BE2C (cell line): ENCODE measurements around the gene GPR37L1. TPM values are rescaled to one million over a fixed set of nuclear protein-coding genes. Genes with fewer than 3 reads are reported as not detected.

Experiments
- DNase-seq: peaks from one replicate; pipeline ENCODE4 v3.0.0-alpha.2; 2020
- H3K27me3 ChIP-seq: fragments of 250-450 bp; sonication (Bioruptor Pico); 2 replicates; pipeline ENCODE4 v1.5.1; 2020; ENCODE audit warnings: mild to moderate bottlenecking
- H3K36me3 ChIP-seq: fragments of 250-450 bp; sonication (Bioruptor Pico); 2 replicates; pipeline ENCODE4 v1.5.1; 2020; ENCODE audit warnings: mild to moderate bottlenecking
- H3K4me1 ChIP-seq: fragments of 250-450 bp; sonication (Bioruptor Pico); 2 replicates; pipeline ENCODE4 v1.5.1; 2020
- H3K4me3 ChIP-seq: 2 replicates; pipeline ENCODE4 v1.5.1; 2011; ENCODE audit warnings: low read depth, low read length
- H3K9me3 ChIP-seq: fragments of 250-450 bp; sonication (Bioruptor Pico); 2 replicates; pipeline ENCODE4 v1.5.1; 2020
- polyA plus RNA-seq: library from polyadenylated mRNA; unstranded; fragments of >200 nt; gene quantifications from one replicate; pipeline ENCODE4 v1.2.1, GENCODE V29; 2012; ENCODE audit warnings: low read depth, missing spikeins; ENCODE audit not compliant: insufficient read length, insufficient read depth
- TF ChIP-seq, protein P1 (sequence below): IDR thresholded peaks from 2 replicates; pipeline ENCODE4 v1.5.1; 2012; ENCODE audit warnings: mild to moderate bottlenecking, low read depth, low read length

Gene GPR37L1, protein sequence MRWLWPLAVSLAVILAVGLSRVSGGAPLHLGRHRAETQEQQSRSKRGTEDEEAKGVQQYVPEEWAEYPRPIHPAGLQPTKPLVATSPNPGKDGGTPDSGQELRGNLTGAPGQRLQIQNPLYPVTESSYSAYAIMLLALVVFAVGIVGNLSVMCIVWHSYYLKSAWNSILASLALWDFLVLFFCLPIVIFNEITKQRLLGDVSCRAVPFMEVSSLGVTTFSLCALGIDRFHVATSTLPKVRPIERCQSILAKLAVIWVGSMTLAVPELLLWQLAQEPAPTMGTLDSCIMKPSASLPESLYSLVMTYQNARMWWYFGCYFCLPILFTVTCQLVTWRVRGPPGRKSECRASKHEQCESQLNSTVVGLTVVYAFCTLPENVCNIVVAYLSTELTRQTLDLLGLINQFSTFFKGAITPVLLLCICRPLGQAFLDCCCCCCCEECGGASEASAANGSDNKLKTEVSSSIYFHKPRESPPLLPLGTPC
- polyA plus RNA-seq = 0.25 TPM

DNA sequence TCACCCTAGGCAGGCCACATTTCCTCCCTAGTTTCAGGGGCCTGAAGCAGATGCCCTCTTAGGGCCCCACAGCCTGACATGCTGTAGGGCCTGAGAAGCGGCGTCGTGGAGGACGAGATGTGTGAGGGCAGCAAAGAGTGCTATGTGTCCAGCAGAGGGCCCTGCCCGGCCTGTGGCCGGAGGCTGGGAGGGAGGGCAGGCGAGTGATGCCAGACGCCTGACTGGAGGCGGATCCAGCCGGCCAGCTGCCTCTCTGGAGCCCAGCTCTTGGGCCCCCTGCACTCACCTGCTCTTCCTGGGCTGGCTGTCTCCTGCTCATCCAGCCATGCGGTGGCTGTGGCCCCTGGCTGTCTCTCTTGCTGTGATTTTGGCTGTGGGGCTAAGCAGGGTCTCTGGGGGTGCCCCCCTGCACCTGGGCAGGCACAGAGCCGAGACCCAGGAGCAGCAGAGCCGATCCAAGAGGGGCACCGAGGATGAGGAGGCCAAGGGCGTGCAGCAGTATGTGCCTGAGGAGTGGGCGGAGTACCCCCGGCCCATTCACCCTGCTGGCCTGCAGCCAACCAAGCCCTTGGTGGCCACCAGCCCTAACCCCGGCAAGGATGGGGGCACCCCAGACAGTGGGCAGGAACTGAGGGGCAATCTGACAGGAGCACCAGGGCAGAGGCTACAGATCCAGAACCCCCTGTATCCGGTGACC lies at the start of gene GPR37L1:
GPR37L1 (plus strand) TSS at position 279 of the 697 bp plus-strand sequence; CDS start at position 326, 47 bp downstream.
- H3K27me3 ChIP-seq = no peaks in the 10 kb centered on the region
- no peaks in the 10 kb centered on the region; the same call in 1 of the 2 replicates for H3K4me1 ChIP-seq
- DNase-seq = peak; percentile 80
- H3K9me3 ChIP-seq = no peaks in the 10 kb centered on the region
- TF ChIP-seq, protein P1, sequence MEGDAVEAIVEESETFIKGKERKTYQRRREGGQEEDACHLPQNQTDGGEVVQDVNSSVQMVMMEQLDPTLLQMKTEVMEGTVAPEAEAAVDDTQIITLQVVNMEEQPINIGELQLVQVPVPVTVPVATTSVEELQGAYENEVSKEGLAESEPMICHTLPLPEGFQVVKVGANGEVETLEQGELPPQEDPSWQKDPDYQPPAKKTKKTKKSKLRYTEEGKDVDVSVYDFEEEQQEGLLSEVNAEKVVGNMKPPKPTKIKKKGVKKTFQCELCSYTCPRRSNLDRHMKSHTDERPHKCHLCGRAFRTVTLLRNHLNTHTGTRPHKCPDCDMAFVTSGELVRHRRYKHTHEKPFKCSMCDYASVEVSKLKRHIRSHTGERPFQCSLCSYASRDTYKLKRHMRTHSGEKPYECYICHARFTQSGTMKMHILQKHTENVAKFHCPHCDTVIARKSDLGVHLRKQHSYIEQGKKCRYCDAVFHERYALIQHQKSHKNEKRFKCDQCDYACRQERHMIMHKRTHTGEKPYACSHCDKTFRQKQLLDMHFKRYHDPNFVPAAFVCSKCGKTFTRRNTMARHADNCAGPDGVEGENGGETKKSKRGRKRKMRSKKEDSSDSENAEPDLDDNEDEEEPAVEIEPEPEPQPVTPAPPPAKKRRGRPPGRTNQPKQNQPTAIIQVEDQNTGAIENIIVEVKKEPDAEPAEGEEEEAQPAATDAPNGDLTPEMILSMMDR = peak; percentile 56
- H3K4me3 ChIP-seq = no peak within 1 kb of the TSS
- H3K36me3 ChIP-seq = no peaks in the 10 kb centered on the region

DNA sequence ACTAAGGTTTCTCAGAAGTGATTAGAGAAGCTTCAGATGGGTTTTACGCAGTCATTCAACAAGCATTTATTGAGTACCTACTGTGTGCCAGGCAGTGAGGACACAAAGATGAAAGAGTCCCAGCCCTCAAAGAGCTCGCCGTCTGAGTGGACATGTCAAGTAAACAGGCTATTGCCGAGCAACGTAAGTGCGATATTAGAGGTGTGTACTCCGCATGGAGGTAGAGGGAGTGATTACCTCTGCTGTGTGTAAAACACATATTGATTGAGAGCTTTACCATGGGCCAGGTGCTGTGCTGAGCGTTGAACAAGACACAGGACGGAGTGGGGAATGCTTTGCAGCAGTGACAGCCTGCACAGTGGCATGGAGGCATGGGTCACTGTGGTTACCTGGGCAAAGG lies 49.5 kb upstream of the GPR37L1 start:
- TF ChIP-seq, protein P1 = no peak
- peaks cover 18% of the 10 kb centered on the region for H3K4me1 ChIP-seq
- no peak for DNase-seq
- H3K4me3 ChIP-seq = no peak overlapping the region
- no peaks in the 10 kb centered on the region for H3K9me3 ChIP-seq
- H3K27me3 ChIP-seq = no peaks in the 10 kb centered on the region
- H3K36me3 ChIP-seq = no peaks in the 10 kb centered on the region

DNA sequence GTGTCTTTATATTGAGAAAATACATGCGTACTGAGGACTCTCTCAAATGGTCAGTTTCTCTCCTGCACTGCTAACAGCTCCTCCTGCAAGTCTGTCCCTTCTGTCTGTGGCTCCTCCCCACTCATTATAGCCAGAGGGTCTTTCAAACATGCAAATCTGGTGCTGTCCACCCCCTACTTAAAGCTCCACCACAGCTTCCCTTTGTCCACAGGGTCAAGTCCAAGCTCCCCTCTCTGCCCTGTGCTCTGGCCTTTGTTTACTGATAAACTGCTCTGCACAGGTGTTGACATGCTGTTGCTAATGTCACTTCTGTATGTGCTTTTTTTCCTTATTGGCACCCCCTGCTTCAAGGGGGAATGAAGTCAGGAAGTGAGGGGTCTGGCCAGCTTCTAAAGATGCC lies 47.7 kb upstream of the GPR37L1 start:
- DNase-seq = no peak
- Histone ChIP-seq H3K36me3 (no peaks in the 10 kb centered on the region), H3K27me3 (no peaks in the 10 kb centered on the region), H3K9me3 (no peaks in the 10 kb centered on the region), H3K4me1 (peaks cover 18% of the 10 kb centered on the region), H3K4me3 (no peak overlapping the region)
- TF ChIP-seq, protein P1 = no peak

DNA sequence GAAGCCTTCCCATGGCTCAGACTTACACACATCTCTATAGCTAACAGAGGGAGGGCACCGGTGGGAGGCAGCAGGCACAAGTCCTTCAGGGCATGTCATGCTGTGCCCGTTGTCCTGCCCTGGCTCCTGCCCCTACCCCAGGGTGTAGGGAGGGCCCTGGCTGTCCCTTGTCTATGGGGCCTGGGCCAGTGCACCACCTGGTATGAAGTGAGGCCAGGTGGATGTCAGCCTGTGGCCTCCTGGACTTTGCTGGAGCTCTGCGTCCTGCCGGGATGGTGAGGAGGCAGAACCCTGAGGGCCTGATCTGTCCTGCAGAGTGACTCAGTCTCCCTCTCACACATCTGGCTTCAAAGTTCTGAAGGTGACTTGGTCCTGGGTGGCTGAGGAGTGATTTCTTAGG lies 47.3 kb upstream of the GPR37L1 start:
- Histone ChIP-seq H3K4me1 (peaks cover 18% of the 10 kb centered on the region), H3K27me3 (no peaks in the 10 kb centered on the region), H3K4me3 (no peak overlapping the region), H3K9me3 (no peaks in the 10 kb centered on the region), H3K36me3 (no peaks in the 10 kb centered on the region)
- no peak for DNase-seq
- TF ChIP-seq, protein P1 = no peak

DNA sequence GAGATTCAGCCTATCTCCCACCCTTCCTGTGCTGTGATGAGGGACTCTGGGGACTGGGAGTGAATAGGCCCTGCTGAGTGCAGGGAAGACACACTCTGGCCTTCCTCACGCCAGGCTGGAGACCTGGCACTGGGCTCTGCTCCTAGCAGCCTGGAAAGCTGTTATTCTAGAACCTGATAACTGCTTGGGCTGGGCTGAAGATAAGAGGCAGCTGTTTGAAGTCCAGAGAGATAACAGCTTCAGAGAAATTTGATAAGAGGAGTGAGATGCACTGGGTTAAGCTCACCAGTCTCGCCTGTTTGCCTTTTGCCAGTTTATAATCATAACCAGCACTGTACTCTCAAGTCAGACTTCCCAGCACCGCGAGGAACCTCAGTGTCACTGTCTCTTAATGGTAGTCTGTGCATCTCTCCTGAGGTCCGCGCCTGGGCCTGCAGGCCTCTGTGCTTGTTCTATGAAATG lies 46.6 kb upstream of the GPR37L1 start:
- no peaks in the 10 kb centered on the region for H3K9me3 ChIP-seq
- H3K4me1 ChIP-seq = peaks cover 18% of the 10 kb centered on the region
- TF ChIP-seq, protein P1 = no peak
- no peak overlapping the region for H3K4me3 ChIP-seq
- DNase-seq = peak; percentile 73
- no peaks in the 10 kb centered on the region for H3K27me3 ChIP-seq
- no peaks in the 10 kb centered on the region for H3K36me3 ChIP-seq

DNA sequence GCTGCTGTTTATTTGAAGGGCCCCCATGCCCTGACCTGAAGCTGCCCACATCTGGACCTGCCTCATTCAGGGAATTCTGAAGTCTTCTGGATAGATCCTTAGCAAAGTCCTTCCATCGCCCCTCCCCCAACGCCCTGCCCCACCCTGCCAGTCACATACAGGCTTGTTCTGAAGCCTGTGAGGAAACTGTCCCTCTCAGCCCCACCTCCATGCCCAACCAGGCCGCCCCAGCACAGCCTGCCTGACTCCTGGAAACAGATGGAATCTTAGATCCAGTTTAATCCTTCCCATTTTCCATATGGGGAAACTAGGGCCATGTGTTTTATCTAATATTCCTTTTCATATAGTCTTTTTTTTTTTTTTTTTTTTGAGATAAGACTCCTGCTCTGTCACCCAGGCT lies 44.5 kb upstream of the GPR37L1 start:
- H3K9me3 ChIP-seq = no peaks in the 10 kb centered on the region
- no peaks in the 10 kb centered on the region for H3K27me3 ChIP-seq
- peaks cover 22% of the 10 kb centered on the region for H3K4me1 ChIP-seq
- DNase-seq = peak; percentile 29
- TF ChIP-seq, protein P1 = no peak
- H3K36me3 ChIP-seq = no peaks in the 10 kb centered on the region
- H3K4me3 ChIP-seq = no peak overlapping the region
